ENCODE data around the gene OCA2. TPM values are rescaled to one million over a fixed set of nuclear protein-coding genes. Genes with fewer than 3 reads are reported as not detected.
A peak's percentile ranks its signal among the peaks of the same experiment; 100 is the strongest.

OCA2 gene
- total RNA-seq, 2 donors from 2014 or later = 0.14 TPM; not detected in 1

DNA sequence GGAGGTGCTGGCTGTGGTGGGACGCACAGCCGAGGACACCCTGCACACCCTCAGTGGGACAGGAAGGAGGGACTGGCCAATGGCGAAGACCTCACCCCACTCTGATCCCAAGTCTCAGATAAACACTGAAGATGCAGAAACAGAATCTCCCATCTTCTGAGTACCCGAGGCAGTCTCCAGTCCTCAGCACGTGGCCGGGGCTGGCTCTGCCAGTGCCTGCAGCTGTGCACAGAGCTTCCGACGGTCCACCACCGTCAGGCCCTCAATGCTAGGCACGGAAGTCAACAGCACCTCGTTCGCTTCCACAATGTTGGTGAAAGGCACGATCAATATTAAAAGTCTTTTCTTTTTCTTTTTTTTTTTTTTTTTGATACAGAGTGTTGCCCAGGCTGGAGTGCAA, 16.8 kb upstream of the OCA2 start:
- ATAC-seq (replicated peaks in 1 of 2) (no peak), DNase-seq (no peak)
- Mint-ChIP-seq H3K27me3 (ENCODE audit: low read depth) (no peaks in the 10 kb centered on the region), H3K4me3 (no peak overlapping the region), H3K9me3 (no peaks in the 10 kb centered on the region), H3K27ac (no peak overlapping the region), H3K4me1 (ENCODE audit: low read depth) (no peaks in the 10 kb centered on the region), H3K36me3 (ENCODE audit: insufficient read depth in 2 of 2) (peaks cover 0 to 6% of the 10 kb centered on the region in 2 donors)

DNA sequence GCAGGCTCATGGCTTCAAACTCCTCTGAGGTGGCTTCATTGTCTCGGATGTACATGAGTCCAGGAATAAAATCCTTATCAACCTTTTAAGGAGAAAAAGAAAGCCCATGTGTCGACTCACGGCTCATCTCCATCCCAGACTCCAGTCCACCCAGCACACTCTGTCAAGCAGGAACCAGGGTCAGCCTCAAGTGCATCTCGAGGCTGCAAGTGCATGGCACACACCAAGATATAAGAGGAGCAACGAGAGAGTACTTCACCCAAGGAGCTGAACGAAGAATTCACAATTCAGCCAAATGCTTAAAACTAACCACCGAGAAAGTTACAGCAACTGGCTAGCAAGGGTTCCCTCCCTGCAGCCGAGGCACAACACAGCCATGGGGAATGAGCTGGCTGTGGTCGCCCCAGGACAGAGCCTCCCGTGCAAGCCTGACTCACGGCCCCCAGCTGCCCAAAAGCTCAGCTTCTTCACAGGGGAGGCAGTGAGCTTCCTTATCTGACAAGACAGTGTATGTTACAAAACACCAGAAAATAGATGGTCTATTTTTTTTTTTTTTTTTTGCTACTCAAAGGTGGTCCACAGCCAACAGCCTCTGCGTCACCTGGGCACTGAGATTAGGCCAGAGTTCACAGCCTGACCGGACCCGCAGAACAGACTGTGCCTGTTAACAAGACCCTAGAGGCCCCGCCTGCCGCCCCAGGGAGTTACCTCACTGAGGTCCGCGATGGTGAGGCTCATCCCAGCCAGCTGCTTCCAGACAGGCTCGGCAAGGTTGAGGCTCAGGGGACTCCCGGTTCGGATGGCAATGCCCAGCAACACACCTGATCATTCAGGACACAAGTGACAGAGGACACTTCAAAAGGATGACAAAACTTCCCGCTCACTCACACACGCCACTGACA, 15.9 kb upstream of the OCA2 start:
- DNase-seq (no peak), ATAC-seq (replicated peaks in 1 of 2) (no peak)
- Mint-ChIP-seq H3K4me3 (no peak overlapping the region), H3K27me3 (ENCODE audit: low read depth) (no peaks in the 10 kb centered on the region), H3K9me3 (no peaks in the 10 kb centered on the region), H3K27ac (no peak overlapping the region), H3K36me3 (ENCODE audit: insufficient read depth in 2 of 2) (peaks cover 0 to 6% of the 10 kb centered on the region in 2 donors), H3K4me1 (ENCODE audit: low read depth) (no peaks in the 10 kb centered on the region)

DNA sequence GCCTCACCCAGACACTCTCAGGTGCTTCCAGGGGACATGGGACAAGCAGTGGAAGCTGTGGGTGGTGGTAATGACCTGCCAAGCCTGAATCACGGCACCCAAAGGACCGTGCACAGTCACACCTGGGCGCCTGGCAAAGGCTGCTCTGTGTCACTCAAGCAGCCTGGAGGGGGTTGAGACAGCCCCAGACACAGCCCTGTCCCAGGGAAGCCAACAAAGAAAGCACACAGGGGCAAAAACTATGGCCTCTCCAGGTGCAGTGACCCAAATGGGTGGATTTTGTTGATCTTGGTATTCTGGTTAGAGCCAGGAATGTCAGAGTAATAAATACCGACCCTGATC, 15.0 kb upstream of the OCA2 start:
- ATAC-seq (replicated peaks in 1 of 2) (no peak), DNase-seq (no peak)
- peaks cover 0 to 6% of the 10 kb centered on the region in 2 donors for H3K36me3 Mint-ChIP-seq (ENCODE audit: insufficient read depth in 2 of 2)
- H3K27me3 Mint-ChIP-seq (ENCODE audit: low read depth) = no peaks in the 10 kb centered on the region
- no peaks in the 10 kb centered on the region for H3K9me3 Mint-ChIP-seq
- H3K27ac Mint-ChIP-seq = no peak overlapping the region
- no peaks in the 10 kb centered on the region for H3K4me1 Mint-ChIP-seq (ENCODE audit: low read depth)
- H3K4me3 Mint-ChIP-seq = no peak overlapping the region

DNA sequence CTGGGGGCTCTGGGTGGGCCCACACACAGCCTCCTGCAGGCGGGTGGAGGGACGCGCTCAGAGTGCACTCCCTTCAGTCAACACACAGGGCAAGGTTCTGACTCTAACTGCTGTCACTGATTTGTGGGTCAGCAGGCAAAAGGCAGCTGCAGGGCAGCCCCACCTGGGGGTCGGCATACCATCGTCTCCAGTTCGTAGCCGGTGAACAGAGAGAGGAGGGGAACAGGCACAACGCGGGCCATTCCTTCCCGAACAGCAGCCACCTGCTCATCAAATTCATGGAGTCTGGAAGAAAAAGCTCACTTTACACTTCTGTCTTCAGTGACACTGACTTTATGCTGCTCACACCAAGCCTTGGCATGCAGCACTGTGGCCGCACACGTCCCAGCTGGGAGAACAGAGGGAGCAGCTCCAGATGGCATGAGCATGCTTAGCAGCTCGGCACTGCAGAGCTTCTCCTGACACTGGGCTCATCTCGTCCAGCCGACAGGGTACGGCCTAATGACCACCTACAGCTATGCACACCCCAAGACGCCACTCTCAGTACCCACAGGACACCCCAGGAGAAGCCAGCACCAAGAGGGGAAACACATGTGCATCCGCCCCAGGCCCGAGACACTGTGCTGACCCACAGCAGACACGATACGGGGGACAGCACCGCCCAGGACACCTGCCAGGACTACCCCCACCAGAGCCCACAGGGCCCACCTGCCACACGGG, 14.4 kb upstream of the OCA2 start:
- Mint-ChIP-seq H3K4me3 (no peak overlapping the region), H3K27ac (no peak overlapping the region), H3K4me1 (ENCODE audit: low read depth) (no peaks in the 10 kb centered on the region), H3K36me3 (ENCODE audit: insufficient read depth in 2 of 2) (peaks cover 0 to 6% of the 10 kb centered on the region in 2 donors), H3K27me3 (ENCODE audit: low read depth) (no peaks in the 10 kb centered on the region), H3K9me3 (no peaks in the 10 kb centered on the region)
- ATAC-seq (replicated peaks in 1 of 2) = no peak
- no peak for DNase-seq

DNA sequence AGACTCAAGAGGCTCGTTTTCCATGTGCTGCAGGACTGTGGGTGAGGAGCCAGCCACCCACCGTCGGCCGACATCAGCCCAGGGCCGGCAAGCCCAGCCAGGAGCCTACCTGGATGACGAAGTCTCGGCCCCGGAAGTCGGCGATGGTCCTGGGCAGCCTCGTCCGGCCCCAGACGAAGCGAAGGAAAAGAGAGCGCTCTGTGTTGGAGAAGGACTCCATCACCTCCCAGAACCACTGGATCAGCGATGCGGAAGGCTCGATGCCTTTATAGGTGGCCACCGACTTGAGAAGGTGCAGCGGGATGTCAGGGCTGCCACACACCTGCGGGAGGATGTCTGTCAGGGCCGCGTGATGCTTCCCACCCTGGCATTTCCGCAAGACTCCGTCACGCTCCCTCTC, 13.8 kb upstream of the OCA2 start:
- no peak overlapping the region for H3K27ac Mint-ChIP-seq
- no peaks in the 10 kb centered on the region for H3K9me3 Mint-ChIP-seq
- peaks cover 0 to 6% of the 10 kb centered on the region in 2 donors for H3K36me3 Mint-ChIP-seq (ENCODE audit: insufficient read depth in 2 of 2)
- H3K4me1 Mint-ChIP-seq (ENCODE audit: low read depth) = no peaks in the 10 kb centered on the region
- DNase-seq (no peak), ATAC-seq (replicated peaks in 1 of 2) (no peak)
- no peaks in the 10 kb centered on the region for H3K27me3 Mint-ChIP-seq (ENCODE audit: low read depth)
- no peak overlapping the region for H3K4me3 Mint-ChIP-seq

DNA sequence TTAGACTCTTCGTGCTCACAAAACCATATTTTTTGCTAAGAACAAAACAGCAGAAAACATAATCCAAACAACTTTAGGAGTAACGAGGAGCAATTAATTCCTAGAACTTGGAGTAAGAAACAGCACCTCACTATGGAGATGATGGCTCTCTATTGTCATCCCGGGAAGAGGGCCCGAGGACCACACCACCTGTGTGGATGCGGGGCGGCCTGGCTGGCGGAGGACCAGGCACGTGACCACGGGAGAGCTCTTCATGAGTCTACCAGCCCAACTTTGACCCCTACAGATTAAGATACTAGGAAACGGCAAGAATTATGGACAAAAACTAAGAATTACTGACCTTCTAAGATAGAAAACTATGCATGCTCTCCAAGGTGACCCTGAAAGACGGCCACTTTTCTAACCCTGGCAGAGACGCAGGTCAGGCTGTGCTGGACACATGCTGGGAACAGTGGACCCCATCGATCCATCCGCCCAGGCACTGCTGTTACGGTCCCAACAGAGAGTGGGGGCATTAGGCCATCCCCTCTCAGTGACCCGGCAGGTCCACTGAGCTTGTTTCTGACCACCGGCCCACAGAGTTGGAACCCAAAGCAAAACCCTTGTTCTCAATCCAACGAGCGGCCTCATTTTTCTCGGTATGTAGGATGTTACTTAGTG, 13.1 kb upstream of the OCA2 start:
- Mint-ChIP-seq H3K27me3 (ENCODE audit: low read depth) (no peaks in the 10 kb centered on the region), H3K4me1 (ENCODE audit: low read depth) (no peaks in the 10 kb centered on the region), H3K4me3 (no peak overlapping the region), H3K36me3 (ENCODE audit: insufficient read depth in 2 of 2) (peaks cover 0 to 6% of the 10 kb centered on the region in 2 donors), H3K9me3 (no peaks in the 10 kb centered on the region), H3K27ac (no peak overlapping the region)
- ATAC-seq (replicated peaks in 1 of 2) = no peak
- DNase-seq = no peak

DNA sequence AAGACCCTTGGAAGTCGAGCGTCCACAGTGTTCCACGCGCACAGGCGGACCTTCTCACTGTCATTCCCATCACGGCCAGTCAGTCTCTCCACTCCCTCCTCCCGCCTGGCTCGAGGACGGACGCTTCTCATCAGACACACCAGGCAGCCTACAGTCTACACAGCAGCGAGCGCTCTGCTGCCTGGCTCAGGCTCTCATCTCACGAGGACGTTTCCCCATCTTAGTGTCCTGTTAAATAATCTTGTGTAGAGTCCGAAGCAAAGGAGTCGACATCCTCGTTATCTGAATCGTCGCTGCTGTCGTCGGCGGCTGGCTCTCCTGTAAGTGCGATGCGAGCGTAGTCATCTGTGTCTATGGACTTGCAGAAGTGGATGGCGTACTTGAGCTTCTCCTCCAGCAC, 12.4 kb upstream of the OCA2 start:
- Mint-ChIP-seq H3K4me1 (ENCODE audit: low read depth) (no peaks in the 10 kb centered on the region), H3K36me3 (ENCODE audit: insufficient read depth in 2 of 2) (peaks cover 2 to 6% of the 10 kb centered on the region in 2 donors), H3K9me3 (no peaks in the 10 kb centered on the region), H3K4me3 (no peak overlapping the region), H3K27ac (no peak overlapping the region), H3K27me3 (ENCODE audit: low read depth) (no peaks in the 10 kb centered on the region)
- ATAC-seq (replicated peaks in 1 of 2) = no peak
- no peak for DNase-seq

DNA sequence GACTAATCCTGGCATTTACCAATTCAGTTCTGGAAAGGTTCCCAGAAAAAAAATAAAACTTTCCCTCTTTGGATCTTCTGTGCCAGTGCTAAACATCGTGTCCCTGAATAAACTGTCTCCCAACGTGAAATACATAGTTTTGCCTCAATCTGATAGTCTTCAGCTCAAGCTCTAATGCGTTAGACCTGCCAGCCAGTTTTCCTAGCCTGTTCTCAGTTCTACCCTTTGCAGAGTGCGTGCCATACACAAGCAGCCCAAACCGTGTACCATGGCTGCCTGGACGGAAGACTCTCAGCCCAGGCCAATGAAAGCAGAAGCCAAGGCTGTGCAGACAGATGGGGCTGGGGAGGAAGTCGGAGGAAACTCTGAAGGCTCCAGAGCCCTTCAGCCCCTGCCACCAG, 11.4 kb upstream of the OCA2 start:
- Mint-ChIP-seq H3K27ac (no peak overlapping the region), H3K9me3 (no peaks in the 10 kb centered on the region), H3K4me1 (ENCODE audit: low read depth) (peaks cover 6% of the 10 kb centered on the region), H3K36me3 (ENCODE audit: insufficient read depth in 2 of 2) (peaks cover 2 to 6% of the 10 kb centered on the region in 2 donors), H3K27me3 (ENCODE audit: low read depth) (peaks cover 8% of the 10 kb centered on the region), H3K4me3 (no peak overlapping the region)
- DNase-seq (no peak), ATAC-seq (replicated peaks in 1 of 2) (no peak)

DNA sequence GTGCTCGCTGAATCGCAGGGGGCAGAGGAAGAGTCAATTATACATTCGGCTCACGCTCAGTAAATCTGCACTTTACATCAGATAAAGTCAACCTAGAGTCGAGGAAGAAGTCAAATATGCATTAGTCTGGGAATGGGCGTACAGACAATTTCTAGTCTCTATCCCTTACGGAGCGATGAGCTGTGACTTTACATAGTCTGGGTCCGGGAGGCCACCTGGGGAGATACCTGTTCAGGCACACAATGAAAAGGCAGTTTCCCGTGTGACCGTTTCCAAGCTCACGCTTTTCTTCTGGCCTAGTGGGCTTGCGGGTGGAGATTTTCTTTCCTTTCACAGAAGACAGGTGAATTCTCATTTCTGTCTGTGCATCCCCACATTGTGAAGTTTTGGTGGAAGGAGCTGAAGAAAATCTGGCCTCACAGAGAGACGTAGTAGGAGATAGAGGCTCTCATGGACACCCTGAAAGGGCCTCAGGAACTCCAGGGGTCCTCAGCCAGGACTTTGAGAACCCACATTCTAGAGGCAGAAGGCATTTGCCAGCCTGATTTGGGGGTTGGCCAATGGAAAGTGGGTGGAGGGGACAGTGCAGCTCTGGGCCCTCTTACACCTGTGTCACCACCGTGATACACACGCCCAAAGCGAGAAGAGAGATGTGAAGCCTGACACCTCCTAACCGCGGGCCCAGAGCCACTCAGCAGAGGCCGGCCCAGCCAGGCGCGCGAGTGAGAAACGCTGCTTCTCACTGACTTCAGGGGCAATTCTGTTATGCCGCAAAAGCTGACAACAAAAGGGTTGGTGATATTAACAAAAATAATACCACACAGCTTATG, 10.7 kb upstream of the OCA2 start:
- DNase-seq (no peak), ATAC-seq (replicated peaks in 1 of 2) (no peak)
- Mint-ChIP-seq H3K9me3 (no peaks in the 10 kb centered on the region), H3K4me1 (ENCODE audit: low read depth) (peaks cover 6% of the 10 kb centered on the region), H3K27ac (no peak overlapping the region), H3K36me3 (ENCODE audit: insufficient read depth in 2 of 2) (peaks cover 2 to 6% of the 10 kb centered on the region in 2 donors), H3K27me3 (ENCODE audit: low read depth) (peaks cover 12% of the 10 kb centered on the region), H3K4me3 (no peak overlapping the region)

DNA sequence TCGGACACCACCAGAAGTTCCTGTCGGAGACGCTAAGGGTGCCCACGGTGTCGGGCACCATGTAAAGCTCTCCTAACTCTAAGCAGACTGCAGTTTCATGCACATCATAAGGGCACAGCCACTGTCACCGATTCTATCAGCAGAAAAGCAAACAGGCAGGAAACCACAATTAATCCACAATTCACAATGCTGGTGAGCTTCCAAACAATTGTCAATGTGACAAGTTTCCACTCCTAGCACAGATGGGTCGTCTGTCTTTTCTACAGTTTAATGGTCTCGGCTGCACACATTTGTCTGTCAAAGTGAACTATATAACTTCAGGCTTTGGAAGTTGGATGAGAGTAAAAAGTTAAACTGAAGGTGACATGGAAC, 8.8 kb upstream of the OCA2 start:
- Mint-ChIP-seq H3K36me3 (ENCODE audit: insufficient read depth in 2 of 2) (peaks cover 2 to 6% of the 10 kb centered on the region in 2 donors), H3K4me3 (peak overlapping the region; percentile 87 to 90), H3K9me3 (no peaks in the 10 kb centered on the region), H3K4me1 (ENCODE audit: low read depth) (peaks cover 6% of the 10 kb centered on the region), H3K27ac (no peak overlapping the region), H3K27me3 (ENCODE audit: low read depth) (peaks cover 23% of the 10 kb centered on the region)
- ATAC-seq (replicated peaks in 1 of 2) = peak in 1 of 2 donors; percentile 14
- no peak for DNase-seq

DNA sequence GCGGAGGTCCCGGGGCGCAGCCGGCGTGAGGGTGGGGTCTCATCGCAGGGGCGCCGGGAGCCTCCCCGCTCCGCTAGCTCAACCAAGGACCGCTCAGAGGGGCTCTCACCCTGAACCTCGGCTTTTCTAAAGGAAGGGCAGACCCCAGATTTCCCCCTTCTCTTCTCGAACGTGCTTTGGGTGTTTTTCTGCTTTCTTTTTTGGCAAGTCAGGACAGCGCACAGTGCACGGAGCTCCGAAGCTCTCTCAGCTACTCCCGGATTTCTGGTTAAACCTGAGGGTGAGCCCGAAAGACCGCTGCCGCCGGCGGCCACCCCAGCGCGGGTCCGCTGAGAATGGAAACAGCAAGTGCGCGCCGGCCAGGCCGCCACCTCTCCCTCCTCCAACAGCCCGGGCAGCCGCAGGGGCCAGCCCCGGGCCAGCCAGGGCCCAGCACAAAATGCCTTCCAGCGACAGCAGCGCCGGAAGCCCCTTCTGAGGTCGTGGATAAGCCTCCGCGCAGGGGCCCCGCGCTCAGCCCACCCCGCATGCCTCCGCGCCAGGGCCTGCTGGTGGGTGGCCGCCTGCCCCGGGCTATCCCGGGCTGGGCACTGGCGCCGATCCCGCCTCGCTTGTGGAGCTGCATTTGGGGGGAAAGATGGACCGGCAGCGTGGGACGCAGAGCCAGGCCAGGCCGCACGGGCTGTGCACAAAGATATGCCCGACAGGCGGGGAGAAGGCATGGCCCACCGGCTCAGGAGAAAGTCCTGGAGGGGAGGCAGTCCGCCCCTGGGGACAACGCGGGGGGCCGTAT, 8.2 kb upstream of the OCA2 start:
- Mint-ChIP-seq H3K4me1 (ENCODE audit: low read depth) (peaks cover 6% of the 10 kb centered on the region), H3K4me3 (peak overlapping the region; percentile 87 to 90), H3K27ac (no peak overlapping the region), H3K27me3 (ENCODE audit: low read depth) (peaks cover 24% of the 10 kb centered on the region), H3K36me3 (ENCODE audit: insufficient read depth in 2 of 2) (peaks cover 2 to 6% of the 10 kb centered on the region in 2 donors), H3K9me3 (no peaks in the 10 kb centered on the region)
- DNase-seq = peak; percentile 13 to 22
- ATAC-seq (replicated peaks in 1 of 2) = peak; percentile 51 to 59
